Rectal smooth muscle tissue (tissue), 1 donor: Measurements from ENCODE around the gene PEMT.

Experiments used
- H3K27ac ChIP-seq: one replicate; pipeline ENCODE4 v1.7.0; 2013; ENCODE audit warnings: low read depth, low read length, inconsistent platforms
- H3K27me3 ChIP-seq: one replicate; pipeline ENCODE4 v1.7.0; 2013; ENCODE audit warnings: low read length; ENCODE audit not compliant: control insufficient read depth, insufficient read depth
- H3K36me3 ChIP-seq: one replicate; pipeline ENCODE4 v1.7.0; 2013; ENCODE audit warnings: low read length; ENCODE audit not compliant: control insufficient read depth, insufficient read depth
- H3K4me1 ChIP-seq: one replicate; pipeline ENCODE4 v1.7.0; 2013; ENCODE audit warnings: low read length; ENCODE audit not compliant: control insufficient read depth, insufficient read depth
- H3K4me3 ChIP-seq: one replicate; pipeline ENCODE4 v1.7.0; 2013; ENCODE audit warnings: low read length
- H3K9ac ChIP-seq: one replicate; pipeline ENCODE4 v1.7.0; 2013; ENCODE audit warnings: low read length

Gene PEMT

DNA sequence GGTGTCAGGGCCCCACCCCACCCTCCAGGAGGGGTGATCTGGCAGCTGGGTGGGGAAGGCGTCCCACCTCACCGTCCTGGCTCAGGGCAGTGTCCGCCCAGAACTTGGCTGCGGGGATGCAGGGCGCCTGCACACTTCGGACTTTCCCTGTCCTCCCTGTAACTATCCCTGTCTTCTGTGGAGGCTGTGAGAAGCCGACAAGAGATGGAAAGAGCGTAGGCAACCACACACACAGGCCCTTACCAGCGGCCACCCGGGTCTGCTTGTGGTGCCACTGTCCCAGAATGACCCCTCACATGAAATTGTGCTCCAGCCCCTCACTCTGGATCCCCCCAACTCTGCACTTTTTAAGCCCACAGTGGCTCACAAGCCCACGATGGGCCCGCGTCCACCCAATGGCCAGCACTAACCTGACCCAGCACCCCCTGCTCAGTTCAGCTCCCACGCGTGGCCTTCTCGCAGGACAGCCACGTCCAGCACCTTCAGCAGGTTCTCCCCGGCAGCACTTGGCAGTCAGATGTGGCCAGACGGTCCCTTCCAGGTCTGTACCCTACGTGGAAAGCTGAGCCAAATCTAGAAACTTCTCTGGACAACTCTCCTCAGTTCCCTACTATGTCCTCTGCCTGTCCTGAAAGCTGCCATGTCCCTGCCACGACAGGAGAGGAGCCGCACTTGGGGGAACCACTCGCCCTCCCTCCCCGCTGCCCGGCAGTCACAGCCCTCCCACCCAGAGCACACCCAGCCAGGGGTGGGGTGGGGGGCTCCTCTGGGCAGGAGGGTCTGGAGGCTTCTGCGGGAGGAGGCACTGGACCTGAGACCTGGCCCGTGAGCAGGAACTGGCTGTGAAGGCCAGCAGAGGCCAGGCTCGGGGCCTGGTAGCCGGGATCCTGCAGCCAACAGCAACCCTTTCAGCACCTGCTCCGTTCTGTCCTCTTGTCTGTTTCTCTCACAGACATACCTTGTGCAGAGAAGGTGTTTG lies 38.0 kb downstream of the PEMT start:
- no peak overlapping the region for H3K4me3 ChIP-seq
- no peaks in the 10 kb centered on the region for H3K27me3 ChIP-seq
- H3K9ac ChIP-seq, result no peak overlapping the region
- H3K4me1 ChIP-seq, result no peaks in the 10 kb centered on the region
- no peaks in the 10 kb centered on the region for H3K36me3 ChIP-seq
- H3K27ac ChIP-seq, result no peak overlapping the region

DNA sequence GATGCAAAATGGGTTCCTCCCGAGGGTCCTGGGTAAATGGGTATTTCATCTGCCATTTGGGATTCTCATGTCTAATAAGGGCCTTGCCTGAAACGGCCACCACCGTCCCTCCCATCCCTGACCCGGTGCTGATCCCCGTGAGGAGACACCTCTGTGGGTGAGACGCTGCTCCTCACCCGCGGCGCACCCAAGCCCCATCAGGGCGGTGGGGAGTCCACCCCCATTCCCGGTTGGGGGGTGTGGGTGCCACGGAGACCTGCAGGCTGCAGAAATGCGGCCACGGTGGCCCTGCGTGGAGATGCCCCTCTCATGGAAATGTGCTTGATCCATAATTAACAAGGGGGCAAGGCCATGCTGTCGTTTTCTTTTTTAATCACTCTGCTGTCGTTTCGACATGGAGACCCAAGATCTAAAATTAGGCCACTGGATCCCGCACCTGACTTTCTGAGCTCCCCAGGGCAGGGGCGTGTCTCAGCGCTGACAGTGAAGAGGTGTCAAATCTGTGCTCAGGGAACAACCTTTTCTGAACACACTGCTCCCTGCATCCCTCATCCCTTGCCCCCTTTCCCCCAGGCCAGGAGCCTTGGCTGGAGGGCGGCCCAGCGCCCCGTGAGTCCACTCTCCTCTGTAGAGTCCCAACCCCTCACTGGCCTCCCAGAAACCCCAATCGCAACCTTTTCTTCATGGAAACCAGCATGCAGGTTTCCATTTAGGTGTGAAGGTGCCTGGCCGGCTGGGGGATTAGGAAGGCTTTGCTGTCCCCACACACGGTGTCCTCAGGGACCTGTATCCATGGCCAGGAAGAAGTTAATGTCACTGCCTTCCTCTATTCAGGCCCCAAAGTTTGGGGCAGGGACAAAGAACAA lies 38.9 kb downstream of the PEMT start:
- Histone ChIP-seq H3K36me3 (no peaks in the 10 kb centered on the region), H3K4me1 (no peaks in the 10 kb centered on the region), H3K9ac (no peak overlapping the region), H3K27me3 (no peaks in the 10 kb centered on the region), H3K27ac (no peak overlapping the region), H3K4me3 (no peak overlapping the region)

DNA sequence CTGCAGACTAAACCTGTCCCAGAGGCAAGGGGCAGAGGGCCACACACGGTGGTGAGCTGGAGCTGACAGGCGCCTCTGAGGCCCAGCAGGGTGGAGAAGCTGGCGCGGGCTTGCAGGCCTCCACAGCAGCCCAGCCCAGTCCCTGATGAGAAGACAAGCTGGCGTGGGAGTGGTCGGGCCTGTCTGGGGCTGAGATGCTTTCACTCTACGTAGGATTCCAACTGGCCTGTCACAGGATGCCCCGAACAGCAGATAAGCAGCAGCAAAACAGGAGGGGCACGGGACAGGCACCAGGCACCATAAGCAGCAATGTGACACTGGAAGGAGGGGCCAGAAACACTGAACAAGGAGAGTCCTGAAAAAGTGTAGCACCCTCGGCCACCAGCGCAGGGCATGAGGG lies 40.1 kb downstream of the PEMT start:
- Histone ChIP-seq H3K27ac (no peak overlapping the region), H3K4me3 (no peak overlapping the region), H3K4me1 (no peaks in the 10 kb centered on the region), H3K36me3 (no peaks in the 10 kb centered on the region), H3K9ac (no peak overlapping the region), H3K27me3 (no peaks in the 10 kb centered on the region)

DNA sequence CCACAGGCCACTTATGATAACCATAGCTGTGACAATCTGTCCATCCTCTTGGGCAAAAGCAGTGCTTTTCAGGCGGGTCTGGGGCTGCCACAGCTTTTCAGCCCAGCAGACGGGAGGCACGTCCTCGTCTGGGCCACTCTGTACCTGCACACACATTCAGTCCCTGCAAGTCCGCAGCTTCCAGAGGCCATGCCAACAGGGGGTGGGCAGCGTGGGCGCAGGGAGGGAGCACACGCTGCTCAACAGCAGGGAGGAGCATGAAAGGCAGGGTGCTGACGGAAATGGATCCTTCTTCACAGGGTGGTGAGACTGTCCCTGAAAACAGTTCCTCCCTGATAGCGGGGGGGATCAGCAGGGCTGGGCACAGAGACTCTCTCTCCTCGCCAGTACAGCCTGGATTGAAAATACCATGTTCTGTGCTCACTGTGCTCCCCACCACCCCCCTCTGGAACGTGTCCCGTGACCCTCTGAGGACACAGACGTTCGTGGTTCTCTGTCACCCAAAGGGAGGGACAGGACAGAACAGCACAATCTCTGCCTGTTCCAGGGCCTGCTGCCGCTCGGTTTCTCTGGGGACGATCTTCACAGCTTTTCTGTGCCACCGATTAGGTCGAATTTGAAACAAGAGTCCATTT lies 41.7 kb downstream of the PEMT start:
- Histone ChIP-seq H3K27ac (no peak overlapping the region), H3K36me3 (no peaks in the 10 kb centered on the region), H3K9ac (no peak overlapping the region), H3K4me3 (no peak overlapping the region), H3K27me3 (no peaks in the 10 kb centered on the region), H3K4me1 (no peaks in the 10 kb centered on the region)

DNA sequence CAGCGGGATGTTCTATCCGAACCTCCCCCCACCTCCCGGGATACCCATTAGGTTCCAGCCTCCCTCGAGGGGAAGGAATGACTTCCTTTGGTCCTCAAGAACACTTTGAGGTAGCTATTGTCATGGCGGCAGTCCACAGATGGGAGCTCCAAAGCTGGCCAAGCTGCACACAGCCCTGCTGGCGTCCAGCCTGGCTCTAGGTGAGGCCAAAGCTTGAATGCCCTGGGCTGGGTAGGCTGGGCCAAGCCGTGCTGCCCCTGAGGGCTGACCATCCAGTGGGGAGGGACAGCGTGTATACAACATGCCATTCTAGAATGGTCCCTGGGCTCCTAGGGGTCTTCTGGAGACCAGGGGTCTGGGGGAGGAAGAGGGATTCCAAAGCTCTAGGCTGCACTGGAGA lies 43.5 kb downstream of the PEMT start:
- no peak overlapping the region for H3K4me3 ChIP-seq
- no peak overlapping the region for H3K9ac ChIP-seq
- no peak overlapping the region for H3K27ac ChIP-seq
- no peaks in the 10 kb centered on the region for H3K36me3 ChIP-seq
- H3K27me3 ChIP-seq, result no peaks in the 10 kb centered on the region
- H3K4me1 ChIP-seq, result no peaks in the 10 kb centered on the region

DNA sequence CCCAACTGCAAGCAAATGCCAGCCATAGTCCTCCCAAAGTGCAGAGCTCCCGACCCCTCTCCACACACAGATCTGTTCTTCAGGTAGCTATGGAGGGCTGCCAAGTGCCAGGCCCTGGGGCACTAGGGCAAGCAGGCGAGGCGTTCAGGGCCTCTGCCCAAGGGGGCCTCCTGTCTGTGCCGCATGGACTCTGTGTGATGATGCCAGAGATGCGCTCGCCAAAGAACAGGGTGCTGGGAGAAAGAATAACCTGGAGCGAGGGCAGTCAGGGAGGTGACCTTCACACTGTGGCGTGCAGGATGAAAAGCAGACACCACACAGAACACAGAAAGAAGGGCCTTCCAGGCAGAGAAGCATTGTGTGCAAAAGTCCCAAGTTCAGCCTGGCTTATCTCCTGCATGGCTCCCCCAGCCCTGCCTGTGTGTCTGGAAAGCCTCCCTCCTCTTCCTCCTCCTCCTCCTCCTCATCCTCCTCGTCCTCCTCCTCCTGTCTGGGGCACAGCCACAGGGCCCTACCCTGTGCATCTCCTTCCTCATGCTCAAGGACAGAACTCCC lies 44.2 kb downstream of the PEMT start:
- no peaks in the 10 kb centered on the region for H3K36me3 ChIP-seq
- no peak overlapping the region for H3K27ac ChIP-seq
- no peak overlapping the region for H3K9ac ChIP-seq
- H3K27me3 ChIP-seq, result no peaks in the 10 kb centered on the region
- H3K4me1 ChIP-seq, result no peaks in the 10 kb centered on the region
- no peak overlapping the region for H3K4me3 ChIP-seq

DNA sequence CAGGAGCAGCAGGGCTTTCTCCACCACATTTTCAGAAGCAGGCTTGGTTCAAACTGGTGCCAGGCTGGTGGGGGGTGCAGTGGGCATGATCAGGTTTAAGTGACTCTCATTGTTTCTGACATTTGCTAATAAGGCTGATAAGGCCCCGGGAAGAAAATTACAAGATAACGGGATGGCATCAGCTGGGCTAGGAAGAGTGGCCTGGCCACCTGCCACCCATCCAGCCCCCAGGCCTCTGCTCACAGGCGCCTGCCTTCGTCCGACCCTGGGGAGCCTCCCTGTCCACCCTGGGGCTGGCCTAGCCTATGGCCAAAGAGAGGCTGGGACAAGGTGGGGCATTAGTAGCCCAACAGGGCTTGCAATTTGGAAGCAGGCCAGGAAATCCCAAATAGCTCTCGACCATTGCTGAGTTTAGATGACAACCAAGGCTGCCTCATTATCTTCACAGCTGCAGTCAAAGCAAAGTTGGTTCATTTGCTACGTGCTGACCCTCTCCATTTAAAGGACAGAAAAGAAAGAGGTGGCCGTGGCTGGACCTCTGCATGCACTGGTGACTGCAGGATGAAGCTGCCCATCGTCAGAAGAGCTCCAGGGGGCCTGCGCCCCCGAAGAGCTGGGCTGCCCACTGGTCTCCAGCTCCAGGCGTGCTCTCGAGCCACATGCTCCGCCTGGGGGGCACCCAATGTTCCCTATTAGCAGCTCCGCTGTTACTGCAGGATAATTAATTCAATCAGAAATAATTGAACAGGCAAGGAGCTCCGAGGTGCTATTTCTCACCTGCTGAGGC lies 44.9 kb downstream of the PEMT start:
- no peak overlapping the region for H3K27ac ChIP-seq

DNA sequence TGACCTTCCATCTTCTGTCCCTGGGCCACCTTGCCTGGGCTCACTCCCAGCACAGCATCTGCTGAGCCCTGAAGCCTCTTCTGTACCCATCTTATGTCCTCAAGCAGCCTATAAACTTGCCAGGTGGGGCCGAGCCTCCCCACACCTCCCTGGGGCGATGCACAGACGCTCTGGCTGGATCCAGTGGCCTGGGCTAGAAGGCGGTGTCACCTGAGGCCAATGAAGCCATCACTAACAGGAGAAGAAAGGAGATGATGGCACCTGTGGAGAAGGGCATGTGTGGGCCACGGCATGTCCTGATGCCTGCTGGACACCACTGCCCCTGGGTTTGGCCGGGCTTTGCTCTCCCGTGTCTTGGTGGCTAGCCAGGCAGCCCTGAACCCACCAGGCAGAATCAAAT lies 45.5 kb downstream of the PEMT start:
- Histone ChIP-seq H3K27me3 (no peaks in the 10 kb centered on the region), H3K36me3 (no peaks in the 10 kb centered on the region), H3K27ac (no peak overlapping the region), H3K4me1 (no peaks in the 10 kb centered on the region), H3K9ac (no peak overlapping the region), H3K4me3 (no peak overlapping the region)

More for the DNA sequence above, 44.9 kb downstream of the PEMT start:
- Histone ChIP-seq H3K36me3 (no peaks in the 10 kb centered on the region), H3K4me1 (no peaks in the 10 kb centered on the region), H3K27me3 (no peaks in the 10 kb centered on the region), H3K4me3 (no peak overlapping the region), H3K9ac (no peak overlapping the region)

DNA sequence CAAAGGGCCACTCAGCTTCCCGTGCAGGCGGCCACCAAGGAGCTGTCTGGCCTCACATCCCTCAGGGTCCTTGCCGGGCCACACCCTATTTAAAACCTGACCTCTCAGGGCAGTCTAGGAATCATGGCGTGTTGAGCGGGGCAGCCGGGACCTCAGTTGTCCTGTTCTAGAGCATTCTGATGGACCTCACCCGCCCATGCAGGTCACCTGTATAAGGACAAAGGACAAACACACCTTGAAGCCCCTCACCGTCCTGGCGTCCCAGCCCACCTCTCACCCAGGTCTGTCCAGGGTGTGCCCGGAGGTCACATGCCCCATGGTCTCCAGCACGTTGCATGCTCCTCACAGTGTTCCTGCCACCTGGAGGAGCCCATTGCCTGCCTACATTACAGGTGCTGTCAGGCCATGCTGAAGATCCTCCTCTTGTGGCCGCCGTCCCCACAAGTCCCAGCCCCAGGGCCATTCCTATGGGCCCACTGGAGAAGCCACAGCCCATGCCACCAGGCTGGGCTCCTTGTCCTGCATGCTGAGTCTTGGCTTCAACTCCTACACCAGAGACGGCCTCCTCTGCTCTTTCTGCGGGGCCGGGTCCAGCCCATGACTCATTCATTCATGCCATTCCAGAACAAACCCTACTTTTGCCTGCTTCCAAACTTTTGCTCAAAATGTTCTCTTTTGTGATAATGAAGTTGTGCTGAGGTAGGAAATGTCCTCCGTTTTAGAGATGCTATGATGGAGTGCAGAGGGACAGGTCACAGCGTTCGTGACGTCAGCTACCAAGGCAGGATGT lies 46.3 kb downstream of the PEMT start:
- Histone ChIP-seq H3K4me1 (no peaks in the 10 kb centered on the region), H3K27ac (no peak overlapping the region), H3K9ac (no peak overlapping the region), H3K27me3 (no peaks in the 10 kb centered on the region), H3K36me3 (no peaks in the 10 kb centered on the region), H3K4me3 (no peak overlapping the region)

DNA sequence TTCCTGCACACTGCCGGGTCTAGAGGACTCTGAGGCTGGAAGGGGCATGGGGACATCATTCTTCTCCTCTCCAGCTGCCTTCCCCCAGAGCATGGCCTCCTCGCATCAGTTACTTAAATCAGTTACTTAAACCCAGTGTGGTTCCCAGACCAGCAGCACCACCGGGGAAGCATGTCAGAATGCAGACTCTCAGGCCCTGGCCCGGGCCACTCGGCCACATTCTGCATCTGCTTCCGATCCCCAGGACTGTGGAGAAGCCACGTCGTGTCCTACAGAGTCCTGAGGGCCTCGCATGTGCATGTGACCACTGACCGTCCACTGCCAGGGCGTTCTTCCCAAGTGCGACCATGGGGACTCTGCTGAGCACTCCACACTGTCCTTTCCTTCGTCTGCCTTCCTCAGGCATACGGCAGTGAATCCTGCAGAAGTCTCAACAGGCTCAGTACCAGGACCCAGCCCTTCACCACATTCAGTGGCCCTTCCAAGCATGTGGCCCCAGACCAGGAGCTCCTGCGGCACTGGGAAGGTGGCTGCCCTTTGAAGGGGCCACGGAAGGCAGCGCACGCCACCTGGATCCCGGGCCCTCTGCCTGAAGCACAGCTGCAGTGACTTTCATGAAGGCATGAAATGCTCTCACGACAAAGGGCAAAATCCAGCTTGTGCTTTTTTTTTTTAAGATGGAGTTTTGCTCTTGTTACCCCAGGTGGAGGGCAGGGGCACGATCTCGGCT lies 48.4 kb downstream of the PEMT start:
- no peak overlapping the region for H3K27ac ChIP-seq
- H3K36me3 ChIP-seq, result no peaks in the 10 kb centered on the region
- H3K9ac ChIP-seq, result no peak overlapping the region
- H3K27me3 ChIP-seq, result no peaks in the 10 kb centered on the region
- H3K4me3 ChIP-seq, result no peak overlapping the region
- no peaks in the 10 kb centered on the region for H3K4me1 ChIP-seq

DNA sequence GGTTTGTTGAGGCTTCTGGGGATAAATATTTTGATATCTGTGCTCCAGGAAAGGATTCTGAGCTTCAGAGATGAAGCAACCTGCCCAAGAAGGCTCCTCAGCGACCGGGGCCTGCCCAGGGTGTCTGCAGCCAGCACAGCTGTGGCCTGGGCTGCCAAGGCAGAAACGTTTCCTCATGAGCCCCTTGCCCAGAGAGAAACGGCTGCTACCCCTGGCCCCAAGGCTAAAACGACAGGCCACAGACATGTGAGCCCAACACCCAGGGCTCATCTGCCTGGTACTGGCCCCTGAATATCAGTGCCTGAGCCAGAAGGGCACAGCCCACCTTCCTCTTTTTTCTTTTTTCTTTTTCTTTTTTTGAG lies 49.9 kb downstream of the PEMT start:
- no peaks in the 10 kb centered on the region for H3K4me1 ChIP-seq
- no peak overlapping the region for H3K4me3 ChIP-seq
- no peaks in the 10 kb centered on the region for H3K36me3 ChIP-seq
- H3K27me3 ChIP-seq, result no peaks in the 10 kb centered on the region
- no peak overlapping the region for H3K9ac ChIP-seq
- H3K27ac ChIP-seq, result no peak overlapping the region
